DND-41 (cell line): Measurements from ENCODE around the gene SLC35F3.

Source experiments
- CTCF ChIP-seq: IDR thresholded peaks from 2 replicates; pipeline ENCODE4 v1.5.1; 2012; ENCODE audit warnings: borderline replicate concordance, low read length, moderate library complexity, mild to moderate bottlenecking; ENCODE audit not compliant: poor library complexity, severe bottlenecking; ENCODE audit errors: extremely low read depth
- EZH2 ChIP-seq: IDR thresholded peaks from 3 replicates; pipeline ENCODE4 v1.6.1; 2012; ENCODE audit warnings: borderline replicate concordance, low read depth, mild to moderate bottlenecking, moderate library complexity, low read length, inconsistent platforms; ENCODE audit not compliant: severe bottlenecking

GRCh38 chr1:234311414-234311813, 406.9 kb downstream of the SLC35F3 start:
- TF ChIP-seq CTCF (no peak), EZH2 (no peak)
